ENCODE measurements around the gene SMTNL2. TPM values are rescaled to one million over a fixed set of nuclear protein-coding genes. Genes with fewer than 3 reads are reported as not detected.

SMTNL2 gene
- total RNA-seq, 5 donors from 2014 or later (not counting 1 experiment from before 2014, with no cell fraction given): not detected

DNA sequence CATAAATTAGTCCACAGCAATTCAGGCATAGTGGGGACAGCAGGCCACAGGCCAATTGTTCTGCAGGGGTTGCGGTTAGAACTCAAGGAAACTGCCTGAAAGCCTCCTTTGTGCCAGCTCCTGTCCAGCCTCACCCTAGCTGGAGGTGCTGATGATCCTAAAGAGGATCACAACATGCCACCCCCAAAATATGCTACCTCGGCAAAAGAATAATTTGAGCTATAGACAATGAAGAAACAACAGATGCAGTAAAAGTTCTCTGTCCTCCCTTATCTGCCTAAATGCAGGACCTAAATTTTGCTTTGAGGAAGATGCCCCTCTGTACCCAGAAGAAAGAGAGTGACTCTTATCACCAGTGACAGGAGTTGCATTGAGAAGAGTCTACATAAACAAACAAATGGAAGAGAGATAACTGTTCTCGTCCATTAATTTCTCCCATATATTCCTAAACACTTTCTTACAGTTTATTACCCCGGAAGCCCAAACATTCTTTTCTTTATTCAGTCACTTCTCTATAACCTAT, 42.5 kb downstream of the SMTNL2 start:
- H3K27ac Mint-ChIP-seq: no peak overlapping the region
- Histone ChIP-seq H3K4me1 (ENCODE audit: control insufficient read depth in 1 of 2, extremely low read depth in 1 of 2, insufficient read depth in 2 of 2, low read length in 2 of 2) (no peaks in the 10 kb centered on the region), H3K27ac (ENCODE audit: low read length) (no peak overlapping the region), H3K36me3 (ENCODE audit: control insufficient read depth in 2 of 2, extremely low read depth in 1 of 2, insufficient read depth in 1 of 2, low read length in 1 of 2) (no peaks in the 10 kb centered on the region), H3K9me3 (peaks cover 4% of the 10 kb centered on the region), H3K27me3 (replicated peaks in 1 of 2; ENCODE audit: control insufficient read depth in 2 of 2, extremely low read depth in 1 of 2, insufficient read depth in 2 of 2, low read length in 1 of 2) (peaks cover 0 to 22% of the 10 kb centered on the region in 2 experiments), H3K4me3 (ENCODE audit: control insufficient read depth in 1 of 2, extremely low read depth in 1 of 2, low read length in 1 of 2) (no peak overlapping the region)
- ATAC-seq (replicated peaks in 1 of 4) (no peak), DNase-seq (no peak)
- ChIA-PET CTCF (interaction anchor here (0.6 to 0.9 kb wide), 3 partner anchors 14 to 418 kb away, joined by 3 to 5 read pairs (median 3); no protein-coding TSS in a partner anchor), POLR2A (no interaction called here)
- peaks cover 6 to 19% of the 10 kb centered on the region in 2 donors for H3K27me3 Mint-ChIP-seq
- no peak overlapping the region for H3K4me3 Mint-ChIP-seq
- H3K36me3 Mint-ChIP-seq: no peaks in the 10 kb centered on the region
- WGBS (ENCODE audit: insufficient coverage): 71% methylated on average over 1 of the region's 4 CpGs
- H3K4me1 Mint-ChIP-seq: peaks cover 0 to 2% (median 0%) of the 10 kb centered on the region in 3 donors
- H3K9me3 Mint-ChIP-seq: no peaks in the 10 kb centered on the region

DNA sequence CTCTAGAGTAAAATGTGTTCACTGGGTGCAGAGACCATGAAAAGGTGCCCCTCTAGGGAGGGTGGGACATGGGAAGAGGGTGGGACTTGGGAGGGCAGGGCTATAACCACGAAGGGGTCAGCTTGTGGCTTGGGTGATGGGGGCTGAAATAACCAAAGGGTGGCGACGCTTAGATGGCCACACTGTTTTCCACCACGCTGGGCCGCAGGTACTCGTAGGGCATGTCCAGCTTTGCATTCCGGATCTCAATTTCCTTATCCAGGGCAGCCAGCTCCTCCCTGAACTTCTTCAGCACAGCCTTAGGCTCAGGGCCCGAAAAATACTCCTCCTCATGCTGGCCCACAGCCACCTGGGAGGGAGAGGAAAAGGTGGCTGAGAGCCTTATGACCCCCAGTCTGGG, 47.1 kb downstream of the SMTNL2 start:
- Histone ChIP-seq H3K9me3 (no peaks in the 10 kb centered on the region), H3K27me3 (replicated peaks in 1 of 2; ENCODE audit: control insufficient read depth in 2 of 2, extremely low read depth in 1 of 2, insufficient read depth in 2 of 2, low read length in 1 of 2) (peaks cover 0 to 37% of the 10 kb centered on the region in 2 experiments), H3K36me3 (ENCODE audit: control insufficient read depth in 2 of 2, extremely low read depth in 1 of 2, insufficient read depth in 1 of 2, low read length in 1 of 2) (no peaks in the 10 kb centered on the region), H3K4me3 (ENCODE audit: control insufficient read depth in 1 of 2, extremely low read depth in 1 of 2, low read length in 1 of 2) (no peak overlapping the region), H3K4me1 (ENCODE audit: control insufficient read depth in 1 of 2, extremely low read depth in 1 of 2, insufficient read depth in 2 of 2, low read length in 2 of 2) (peaks cover 0 to 6% of the 10 kb centered on the region in 2 experiments), H3K27ac (ENCODE audit: low read length) (no peak overlapping the region)
- ChIA-PET CTCF (no interaction called here), POLR2A (no interaction called here)
- ATAC-seq (replicated peaks in 1 of 4) (no peak), DNase-seq (no peak)
- H3K27ac Mint-ChIP-seq: no peak overlapping the region
- H3K9me3 Mint-ChIP-seq: peaks cover 0 to 4% (median 0%) of the 10 kb centered on the region in 3 donors
- peaks cover 23 to 46% of the 10 kb centered on the region in 2 donors for H3K27me3 Mint-ChIP-seq
- 92% methylated on average over 6 of the region's 8 CpGs for WGBS (ENCODE audit: insufficient coverage)
- H3K36me3 Mint-ChIP-seq: no peaks in the 10 kb centered on the region
- peaks cover 5 to 10% (median 9%) of the 10 kb centered on the region in 3 donors for H3K4me1 Mint-ChIP-seq
- H3K4me3 Mint-ChIP-seq: no peak overlapping the region

DNA sequence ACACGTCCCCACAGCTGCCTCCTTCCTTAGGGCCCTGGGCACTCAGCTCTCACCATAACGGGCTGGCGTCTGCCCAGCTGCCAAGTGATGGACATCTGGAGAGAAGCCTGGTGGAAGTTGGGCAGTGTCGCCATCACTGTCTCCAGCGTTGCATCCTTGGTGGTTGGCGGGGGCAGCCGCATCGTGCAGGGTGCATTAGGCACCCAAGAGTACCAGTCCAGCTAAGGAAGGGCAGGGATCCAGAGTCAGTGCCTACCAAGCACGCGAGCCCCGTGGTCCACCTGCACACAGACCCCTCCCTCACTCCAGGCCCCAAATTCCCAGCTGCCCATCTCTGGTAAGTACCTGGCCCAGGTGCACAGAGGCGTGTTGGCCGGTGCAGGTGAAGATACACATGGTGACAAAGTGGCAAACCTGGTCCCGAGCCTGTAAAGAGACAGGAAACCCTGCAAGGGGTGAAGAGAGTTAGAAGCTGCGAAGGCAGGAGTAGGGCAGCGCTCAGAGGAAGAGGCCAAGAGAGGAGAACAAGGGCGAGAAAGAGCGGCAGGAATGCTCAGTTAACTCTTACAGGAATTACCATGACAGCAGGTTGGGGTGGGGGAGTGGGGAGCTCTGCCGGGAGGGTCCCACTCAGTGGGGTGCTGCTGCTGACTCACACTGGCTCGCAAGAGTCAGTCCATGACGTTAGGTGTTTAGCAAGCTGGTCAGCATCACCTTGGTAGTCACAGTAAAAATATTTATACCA, 47.7 kb downstream of the SMTNL2 start:
- POLR2A ChIA-PET: no interaction called here
- peaks cover 5 to 14% (median 10%) of the 10 kb centered on the region in 3 donors for H3K4me1 Mint-ChIP-seq
- Histone ChIP-seq H3K4me3 (ENCODE audit: control insufficient read depth in 1 of 2, extremely low read depth in 1 of 2, low read length in 1 of 2) (no peak overlapping the region), H3K27ac (ENCODE audit: low read length) (no peak overlapping the region), H3K9me3 (no peaks in the 10 kb centered on the region), H3K36me3 (ENCODE audit: control insufficient read depth in 2 of 2, extremely low read depth in 1 of 2, insufficient read depth in 1 of 2, low read length in 1 of 2) (no peaks in the 10 kb centered on the region), H3K4me1 (ENCODE audit: control insufficient read depth in 1 of 2, extremely low read depth in 1 of 2, insufficient read depth in 2 of 2, low read length in 2 of 2) (peaks cover 0 to 6% of the 10 kb centered on the region in 2 experiments), H3K27me3 (replicated peaks in 1 of 2; ENCODE audit: control insufficient read depth in 2 of 2, extremely low read depth in 1 of 2, insufficient read depth in 2 of 2, low read length in 1 of 2) (peaks cover 0 to 40% of the 10 kb centered on the region in 2 experiments)
- H3K27me3 Mint-ChIP-seq: peaks cover 29 to 47% of the 10 kb centered on the region in 2 donors
- no peak overlapping the region for H3K27ac Mint-ChIP-seq
- no peak overlapping the region for H3K4me3 Mint-ChIP-seq
- CTCF ChIA-PET: no interaction called here
- no peak for DNase-seq
- H3K9me3 Mint-ChIP-seq: peaks cover 0 to 4% (median 0%) of the 10 kb centered on the region in 3 donors
- H3K36me3 Mint-ChIP-seq: no peaks in the 10 kb centered on the region
- ATAC-seq (replicated peaks in 1 of 4): no peak
- WGBS (ENCODE audit: insufficient coverage): 81% methylated on average over 17 of the region's 21 CpGs

GRCh38 chr17:4632581-4632920, 48.2 kb downstream of the SMTNL2 start:
- peaks cover 30 to 53% of the 10 kb centered on the region in 2 donors for H3K27me3 Mint-ChIP-seq
- Histone ChIP-seq H3K27ac (ENCODE audit: low read length) (no peak overlapping the region), H3K36me3 (ENCODE audit: control insufficient read depth in 2 of 2, extremely low read depth in 1 of 2, insufficient read depth in 1 of 2, low read length in 1 of 2) (no peaks in the 10 kb centered on the region), H3K4me1 (ENCODE audit: control insufficient read depth in 1 of 2, extremely low read depth in 1 of 2, insufficient read depth in 2 of 2, low read length in 2 of 2) (peaks cover 0 to 6% of the 10 kb centered on the region in 2 experiments), H3K9me3 (no peaks in the 10 kb centered on the region), H3K4me3 (ENCODE audit: control insufficient read depth in 1 of 2, extremely low read depth in 1 of 2, low read length in 1 of 2) (no peak overlapping the region), H3K27me3 (replicated peaks in 1 of 2; ENCODE audit: control insufficient read depth in 2 of 2, extremely low read depth in 1 of 2, insufficient read depth in 2 of 2, low read length in 1 of 2) (peaks cover 0 to 43% of the 10 kb centered on the region in 2 experiments)
- no peak overlapping the region for H3K4me3 Mint-ChIP-seq
- ChIA-PET CTCF (no interaction called here), POLR2A (no interaction called here)
- DNase-seq (no peak), ATAC-seq (replicated peaks in 1 of 4) (no peak)
- peaks cover 5 to 14% (median 10%) of the 10 kb centered on the region in 3 donors for H3K4me1 Mint-ChIP-seq
- peaks cover 0 to 4% (median 0%) of the 10 kb centered on the region in 3 donors for H3K9me3 Mint-ChIP-seq
- H3K27ac Mint-ChIP-seq: no peak overlapping the region
- 86% methylated on average over 7 of the region's 7 CpGs for WGBS (ENCODE audit: insufficient coverage)
- no peaks in the 10 kb centered on the region for H3K36me3 Mint-ChIP-seq

DNA sequence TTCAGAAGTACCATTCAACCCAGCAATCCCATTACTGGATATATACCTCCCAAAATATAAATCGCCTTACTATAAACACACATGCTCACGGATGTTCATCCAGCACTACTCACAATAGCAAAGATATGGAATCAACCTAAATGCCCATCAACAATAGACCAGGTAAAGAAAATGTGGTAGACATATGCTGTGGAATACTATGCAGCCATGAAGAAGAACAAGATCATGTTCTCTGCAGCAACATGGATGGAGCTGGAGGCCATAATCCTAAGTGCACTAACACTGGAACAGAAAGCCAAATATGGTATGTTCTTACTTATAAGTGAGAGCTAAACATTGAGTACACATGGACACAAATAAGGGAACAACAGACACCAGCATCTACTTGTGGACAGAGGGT, 49.3 kb downstream of the SMTNL2 start:
- H3K9me3 Mint-ChIP-seq: peaks cover 0 to 4% (median 0%) of the 10 kb centered on the region in 3 donors
- H3K4me1 Mint-ChIP-seq: peaks cover 5 to 16% (median 10%) of the 10 kb centered on the region in 3 donors
- H3K4me3 Mint-ChIP-seq: no peak overlapping the region
- no peak overlapping the region for H3K27ac ChIP-seq (ENCODE audit: low read length)
- peaks cover 33 to 60% of the 10 kb centered on the region in 2 donors for H3K27me3 Mint-ChIP-seq
- peaks cover 0 to 6% of the 10 kb centered on the region in 2 experiments for H3K4me1 ChIP-seq (ENCODE audit: control insufficient read depth in 1 of 2, extremely low read depth in 1 of 2, insufficient read depth in 2 of 2, low read length in 2 of 2)
- H3K27ac Mint-ChIP-seq: no peak overlapping the region
- no peak overlapping the region for H3K4me3 ChIP-seq (ENCODE audit: control insufficient read depth in 1 of 2, extremely low read depth in 1 of 2, low read length in 1 of 2)
- ChIA-PET POLR2A (no interaction called here), CTCF (interaction anchor here in 1 of 2 donors (1.2 kb wide), 1 partner anchor 70 kb away, joined by 3 read pairs; no protein-coding TSS in a partner anchor)
- no CpG with 5 or more reads among the region's 2 CpGs for WGBS (ENCODE audit: insufficient coverage)
- H3K36me3 ChIP-seq (ENCODE audit: control insufficient read depth in 2 of 2, extremely low read depth in 1 of 2, insufficient read depth in 1 of 2, low read length in 1 of 2): no peaks in the 10 kb centered on the region
- no peaks in the 10 kb centered on the region for H3K36me3 Mint-ChIP-seq
- peaks cover 0 to 51% of the 10 kb centered on the region in 2 experiments for H3K27me3 ChIP-seq (replicated peaks in 1 of 2; ENCODE audit: control insufficient read depth in 2 of 2, extremely low read depth in 1 of 2, insufficient read depth in 2 of 2, low read length in 1 of 2)
- H3K9me3 ChIP-seq: no peaks in the 10 kb centered on the region
- no peak for ATAC-seq (replicated peaks in 1 of 4)
- DNase-seq: no peak

DNA sequence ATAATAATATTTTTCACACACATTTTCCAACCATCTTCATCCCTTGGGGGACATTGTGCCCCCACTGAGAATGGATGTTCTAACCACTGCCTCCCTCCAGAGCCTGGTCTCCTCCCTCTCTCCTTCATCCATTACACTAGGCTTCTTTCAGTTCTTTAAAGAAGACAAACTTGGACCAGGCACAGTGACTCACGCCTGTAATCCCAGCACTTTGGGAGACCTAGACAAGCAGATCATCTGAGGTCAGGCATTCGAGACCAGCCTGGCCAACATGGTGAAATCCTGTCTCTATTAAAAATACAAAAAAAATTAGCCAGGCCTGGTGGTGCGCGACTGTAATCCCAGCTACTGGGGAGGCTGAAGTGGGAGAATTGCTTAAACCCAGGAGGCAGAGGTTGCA, 50.6 kb downstream of the SMTNL2 start:
- Mint-ChIP-seq H3K27ac (no peak overlapping the region), H3K36me3 (no peaks in the 10 kb centered on the region), H3K27me3 (peaks cover 41 to 66% of the 10 kb centered on the region in 2 donors), H3K9me3 (peaks cover 0 to 4% (median 0%) of the 10 kb centered on the region in 3 donors), H3K4me1 (peaks cover 10 to 23% (median 17%) of the 10 kb centered on the region in 3 donors), H3K4me3 (no peak overlapping the region)
- Histone ChIP-seq H3K27me3 (replicated peaks in 1 of 2; ENCODE audit: control insufficient read depth in 2 of 2, extremely low read depth in 1 of 2, insufficient read depth in 2 of 2, low read length in 1 of 2) (peaks cover 2 to 59% of the 10 kb centered on the region in 2 experiments), H3K4me1 (ENCODE audit: control insufficient read depth in 1 of 2, extremely low read depth in 1 of 2, insufficient read depth in 2 of 2, low read length in 2 of 2) (peaks cover 0 to 13% of the 10 kb centered on the region in 2 experiments), H3K4me3 (ENCODE audit: control insufficient read depth in 1 of 2, extremely low read depth in 1 of 2, low read length in 1 of 2) (no peak overlapping the region), H3K36me3 (ENCODE audit: control insufficient read depth in 2 of 2, extremely low read depth in 1 of 2, insufficient read depth in 1 of 2, low read length in 1 of 2) (no peaks in the 10 kb centered on the region), H3K27ac (ENCODE audit: low read length) (no peak overlapping the region), H3K9me3 (no peaks in the 10 kb centered on the region)
- POLR2A ChIA-PET: no interaction called here
- DNase-seq (no peak), ATAC-seq (replicated peaks in 1 of 4) (no peak)
- WGBS (ENCODE audit: insufficient coverage): 73% methylated on average over 1 of the region's 4 CpGs
- CTCF ChIA-PET: no interaction called here
